HG03571 (cell line): ENCODE data around the gene NEIL1.
"Not testable (repeated sequence)": the region's sequence is repeated elsewhere in the genome, so short reads cannot be mapped to it uniquely, and the experiment has no call there.

Source experiments
- ATAC-seq: cut with Tn5 transposase; IDR thresholded peaks from one replicate; pipeline ENCODE4 v1.9.1; 2021; ENCODE audit not compliant: unreplicated experiment

NEIL1 gene

GRCh38 chr15:75371901-75372688 lies 25.3 kb downstream of the NEIL1 start:
- ATAC-seq: no peak

- no peak for ATAC-seq
These were observed 33.9 kb downstream of the NEIL1 start for GRCh38 chr15:75380773-75381172.

GRCh38 chr15:75383986-75384385 lies 37.1 kb downstream of the NEIL1 start:
- ATAC-seq: not testable (repeated sequence)

- no peak for ATAC-seq
These were observed 43.0 kb downstream of the NEIL1 start for GRCh38 chr15:75389791-75390382.

GRCh38 chr15:75397494-75397893 lies 50.7 kb downstream of the NEIL1 start:
- no peak for ATAC-seq

- no peak for ATAC-seq
These were observed 57.1 kb downstream of the NEIL1 start for GRCh38 chr15:75403892-75404291.
